ENCODE results near the gene RCAN2.
"Not testable (repeated sequence)": the region's sequence is repeated elsewhere in the genome, so short reads cannot be mapped to it uniquely, and the experiment has no call there.

The RCAN2 gene

GRCh38 chr6:46438245-46438644 is 53.0 kb downstream of the RCAN2 start:
- no peak for DNase-seq

- DNase-seq = no peak
These were observed 53.5 kb downstream of the RCAN2 start for GRCh38 chr6:46437671-46438221.

- no peak for DNase-seq
These were observed 68.6 kb downstream of the RCAN2 start for GRCh38 chr6:46422619-46423018.

- no peak for DNase-seq
These were observed 69.3 kb downstream of the RCAN2 start for GRCh38 chr6:46421939-46422338.

- no peak for DNase-seq
These were observed 70.2 kb downstream of the RCAN2 start for GRCh38 chr6:46420921-46421638.

GRCh38 chr6:46419576-46420002 is 71.7 kb downstream of the RCAN2 start:
- DNase-seq = no peak

- DNase-seq = no peak
These were observed 76.9 kb downstream of the RCAN2 start for GRCh38 chr6:46414398-46414797.

- no peak for DNase-seq
These were observed 78.6 kb downstream of the RCAN2 start for GRCh38 chr6:46412662-46413061.

GRCh38 chr6:46411456-46412197 is 79.6 kb downstream of the RCAN2 start:
- no peak for DNase-seq

- no peak for DNase-seq
These were observed 80.8 kb downstream of the RCAN2 start for GRCh38 chr6:46410334-46410953.

- DNase-seq = no peak
These were observed 83.3 kb downstream of the RCAN2 start for GRCh38 chr6:46407776-46408530.

GRCh38 chr6:46407246-46407645 is 84.0 kb downstream of the RCAN2 start:
- DNase-seq = no peak

- not testable (repeated sequence) for DNase-seq
These were observed 85.5 kb downstream of the RCAN2 start for GRCh38 chr6:46405620-46406180.

- no peak for DNase-seq
These were observed 90.4 kb downstream of the RCAN2 start for GRCh38 chr6:46400898-46401297.

- no peak for DNase-seq
These were observed 95.7 kb downstream of the RCAN2 start for GRCh38 chr6:46395530-46395929.

- no peak for DNase-seq
These were observed 97.3 kb downstream of the RCAN2 start for GRCh38 chr6:46393940-46394337.

- no peak for DNase-seq
These were observed 97.9 kb downstream of the RCAN2 start for GRCh38 chr6:46393161-46393939.

GRCh38 chr6:46392294-46392693 is 99.0 kb downstream of the RCAN2 start:
- DNase-seq = no peak

GRCh38 chr6:46390153-46390876 is 100.9 kb downstream of the RCAN2 start:
- DNase-seq = no peak

- DNase-seq = not testable (repeated sequence)
These were observed 103.5 kb downstream of the RCAN2 start for GRCh38 chr6:46387728-46388127.

- no peak for DNase-seq
These were observed 109.7 kb downstream of the RCAN2 start for GRCh38 chr6:46381579-46381978.

Measured in activated gamma-delta T cell (primary cell).